GM19238 (cell line): ENCODE results near the gene OPCML.

Experiments
- DNase-seq: peaks from one replicate; pipeline ENCODE4 v3.0.0; 2011; ENCODE audit warnings: low spot score; ENCODE audit not compliant: insufficient read length

The OPCML gene

GRCh38 chr11:132691848-132692550 lies 840.3 kb downstream of the OPCML start:
- DNase-seq, result no peak

GRCh38 chr11:132686886-132687285 lies 845.4 kb downstream of the OPCML start:
- no peak for DNase-seq

- DNase-seq, result no peak
Measured at GRCh38 chr11:132685174-132685611, 847.1 kb downstream of the OPCML start.

DNA sequence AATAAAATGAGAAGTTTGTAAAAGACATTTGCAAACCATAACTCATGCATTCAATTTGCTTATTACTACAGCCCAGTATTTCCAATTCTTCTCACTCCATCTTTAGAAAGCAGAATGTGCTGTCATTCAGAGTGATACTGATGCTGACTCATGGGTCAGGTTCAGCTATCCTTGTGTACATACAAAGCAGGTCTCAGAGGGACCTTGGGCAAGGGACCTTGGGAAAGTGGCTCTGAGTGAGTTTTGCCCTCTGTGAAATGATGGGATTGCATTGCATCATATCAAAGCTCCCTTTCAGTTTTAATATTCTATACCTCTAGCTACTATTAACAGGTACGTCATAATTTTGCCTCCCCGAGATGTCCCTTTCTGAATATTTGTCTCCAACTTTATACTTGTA lies 848.7 kb downstream of the OPCML start:
- no peak for DNase-seq

GRCh38 chr11:132681971-132682370 lies 850.3 kb downstream of the OPCML start:
- no peak for DNase-seq

DNA sequence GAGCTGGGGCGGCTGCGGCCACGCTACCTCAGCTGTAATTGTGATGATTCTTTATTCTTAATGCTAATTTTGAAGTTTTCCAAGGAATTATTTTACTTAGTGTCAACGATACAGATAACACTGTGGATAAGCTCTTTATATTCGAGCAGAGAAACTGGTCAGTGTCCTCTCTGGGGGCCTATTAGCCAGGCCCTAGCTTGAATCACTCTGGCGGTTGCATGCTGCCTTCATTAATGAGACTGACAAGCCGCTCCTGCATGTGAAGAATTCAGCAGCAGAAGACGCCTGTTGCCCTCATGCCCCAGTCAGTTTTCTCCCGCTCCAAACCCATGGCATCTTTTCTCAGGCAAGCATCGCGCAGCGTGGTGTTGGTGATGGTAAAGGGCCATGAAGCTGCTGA lies 851.7 kb downstream of the OPCML start:
- DNase-seq, result no peak

- no peak for DNase-seq
Measured at GRCh38 chr11:132674151-132674550, 858.1 kb downstream of the OPCML start.

GRCh38 chr11:132671851-132672370 lies 860.4 kb downstream of the OPCML start:
- no peak for DNase-seq

DNA sequence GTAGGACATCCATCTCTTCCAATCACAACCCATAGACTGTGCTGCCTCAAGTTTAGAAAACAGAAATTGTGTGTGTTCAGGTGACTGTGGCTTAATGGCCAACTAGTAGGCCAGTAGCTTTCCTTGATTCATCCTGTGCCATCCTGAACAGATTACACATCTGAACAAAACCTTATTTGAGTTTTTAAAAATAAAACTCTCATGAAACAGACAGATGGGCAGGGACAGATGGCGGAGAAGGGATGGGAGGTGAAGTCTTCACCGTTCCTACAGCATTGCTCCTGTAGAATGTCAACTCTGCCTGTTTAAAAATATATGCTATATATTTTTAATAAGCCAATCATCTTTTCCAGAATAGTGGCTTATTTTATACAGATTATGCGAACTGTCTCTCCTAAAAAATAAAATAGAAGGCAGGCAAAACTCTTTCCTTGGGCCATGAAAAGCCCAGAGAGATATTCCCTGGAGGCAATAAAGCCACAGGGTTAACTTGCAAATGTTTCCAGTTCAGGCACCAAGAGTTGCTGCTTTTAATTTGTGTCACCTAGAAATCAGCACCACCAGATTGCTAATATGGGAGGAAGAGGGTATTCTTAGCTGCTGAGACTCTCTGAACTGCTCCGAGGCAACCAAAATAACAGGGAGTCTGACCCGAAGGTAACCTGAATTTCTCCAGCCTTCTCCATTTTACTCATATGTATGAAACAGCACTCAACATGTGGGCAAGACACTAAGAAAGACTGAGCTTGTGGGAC lies 861.2 kb downstream of the OPCML start:
- DNase-seq, result no peak

GRCh38 chr11:132669949-132670348 lies 862.4 kb downstream of the OPCML start:
- no peak for DNase-seq

GRCh38 chr11:132665205-132665604 lies 867.1 kb downstream of the OPCML start:
- DNase-seq, result no peak

- no peak for DNase-seq
Measured at GRCh38 chr11:132658696-132659095, 873.6 kb downstream of the OPCML start.

DNA sequence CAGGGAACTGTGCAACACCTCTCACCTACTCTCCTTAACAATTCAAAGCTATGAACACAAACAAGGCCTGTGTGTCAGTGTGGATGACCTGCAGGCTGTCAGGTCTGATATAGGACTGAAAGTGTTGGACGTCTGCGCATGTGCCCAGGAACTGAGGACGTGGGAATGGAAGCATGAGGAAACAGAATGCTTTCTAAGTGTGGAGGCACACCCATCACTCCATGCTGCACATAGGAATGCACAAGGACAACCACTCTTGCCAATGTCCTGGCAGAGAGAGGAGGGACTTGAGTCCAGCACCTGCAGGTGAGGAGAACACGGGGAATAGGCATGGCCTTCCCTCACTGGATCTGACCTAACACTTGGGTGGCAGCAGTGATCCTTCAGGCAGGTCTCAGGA lies 874.3 kb downstream of the OPCML start:
- DNase-seq, result no peak

DNA sequence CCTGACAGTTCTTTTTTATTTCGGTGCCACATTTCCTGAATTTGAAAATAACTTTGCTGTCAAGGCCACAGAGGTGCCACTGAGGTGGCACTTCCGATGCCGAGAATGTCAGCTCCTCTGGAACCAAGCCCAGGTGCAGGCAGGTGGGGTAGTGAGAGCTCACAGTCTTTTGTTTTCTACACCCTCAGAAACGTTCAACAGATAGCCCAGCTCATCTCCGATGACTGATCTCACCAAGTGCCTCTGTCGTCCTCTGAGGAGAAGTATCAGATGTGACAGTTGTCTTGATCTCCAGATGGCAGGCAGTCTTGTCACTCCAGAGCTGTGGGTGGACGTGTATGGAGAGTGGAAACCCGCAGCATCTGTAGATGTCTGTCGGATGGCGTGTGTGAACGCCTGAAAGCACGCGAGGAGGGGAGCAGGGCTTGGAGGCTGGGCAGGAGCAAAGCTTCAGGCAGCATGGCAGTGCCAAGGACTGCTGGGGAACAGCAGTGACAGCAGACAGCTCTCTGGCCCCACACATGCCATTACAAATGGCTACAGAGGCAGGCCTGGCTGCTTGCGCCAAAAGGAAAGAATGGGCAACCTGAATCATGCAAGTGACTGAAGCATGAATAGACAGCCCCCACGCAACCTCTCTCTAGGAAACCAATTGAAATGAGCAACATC lies 877.0 kb downstream of the OPCML start:
- no peak for DNase-seq

DNA sequence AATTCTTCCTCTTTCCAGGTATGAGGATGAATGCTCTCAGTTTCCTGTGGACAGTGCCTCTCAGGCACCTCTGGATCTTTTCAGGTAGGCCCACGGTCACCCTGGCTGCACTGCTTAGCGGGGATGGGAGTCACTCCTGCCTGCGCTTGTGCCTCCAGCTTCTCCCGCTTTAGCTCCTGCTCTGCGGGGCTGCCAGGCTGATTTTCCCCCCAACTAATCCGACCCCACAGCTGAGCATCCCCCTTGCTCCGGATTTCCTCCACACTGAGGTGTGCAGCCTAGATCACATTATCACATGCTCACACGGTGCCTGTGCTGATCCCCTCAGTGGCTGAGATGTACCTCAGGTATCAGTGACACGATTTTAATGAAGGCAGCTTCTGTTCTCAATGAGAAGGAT lies 879.1 kb downstream of the OPCML start:
- DNase-seq, result no peak

DNA sequence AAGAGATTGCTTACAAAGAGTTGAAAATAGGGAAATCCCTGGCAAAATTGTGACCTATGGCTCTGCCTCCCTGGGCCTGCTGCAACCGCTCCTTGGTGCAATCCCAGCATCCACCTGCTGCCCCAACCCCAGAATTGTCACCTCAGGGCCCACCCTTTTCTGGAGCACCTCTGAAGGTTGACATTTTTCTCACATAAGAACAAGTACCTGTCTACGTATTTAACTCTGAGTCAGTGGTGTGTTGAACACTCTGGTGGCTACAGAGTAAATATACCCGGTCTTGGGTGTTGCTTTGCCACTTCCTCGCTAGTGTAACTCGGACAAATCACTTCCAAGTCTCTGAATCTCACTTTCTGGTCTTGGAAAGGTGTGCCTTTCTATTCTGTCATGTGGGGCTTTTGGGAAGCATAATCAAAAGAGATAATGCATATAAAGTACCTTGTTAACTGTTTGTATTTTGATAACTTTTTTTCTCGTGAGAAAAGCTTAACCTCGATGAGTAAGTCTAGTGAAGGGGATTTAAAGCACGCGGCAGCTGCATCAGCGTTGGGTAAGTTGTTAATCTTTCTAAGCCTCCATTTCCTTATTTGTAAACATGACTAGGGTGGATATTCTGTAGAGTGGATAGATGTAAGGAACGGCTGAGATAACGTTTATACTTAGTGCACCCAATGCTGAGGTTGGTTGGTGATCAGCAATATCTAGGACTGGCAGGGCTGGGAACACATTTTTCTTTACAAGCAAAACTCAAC lies 881.2 kb downstream of the OPCML start:
- DNase-seq, result no peak

DNA sequence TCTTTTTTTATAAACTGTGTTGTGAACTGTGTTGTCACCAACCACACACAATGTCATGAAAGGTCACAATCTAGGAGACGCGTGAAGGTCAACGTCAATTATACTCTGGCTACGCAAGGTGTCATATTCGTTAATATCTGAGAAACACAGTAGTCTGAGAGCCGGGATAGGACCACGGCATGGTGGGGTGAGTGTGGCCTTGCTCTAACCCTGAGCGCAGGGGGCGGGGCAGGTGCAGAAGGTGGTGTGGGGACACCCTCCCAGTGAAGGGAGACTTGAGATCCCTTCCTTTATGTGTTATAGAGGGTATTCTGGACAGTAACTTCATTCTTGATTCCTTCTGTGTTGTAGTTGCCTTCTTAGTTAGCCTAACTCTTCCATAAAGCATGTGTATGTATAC lies 883.0 kb downstream of the OPCML start:
- DNase-seq, result no peak

- no peak for DNase-seq
Measured at GRCh38 chr11:132648851-132649250, 883.5 kb downstream of the OPCML start.

GRCh38 chr11:132646890-132647289 lies 885.4 kb downstream of the OPCML start:
- no peak for DNase-seq

- DNase-seq, result no peak
Measured at GRCh38 chr11:132644520-132645239, 887.6 kb downstream of the OPCML start.

DNA sequence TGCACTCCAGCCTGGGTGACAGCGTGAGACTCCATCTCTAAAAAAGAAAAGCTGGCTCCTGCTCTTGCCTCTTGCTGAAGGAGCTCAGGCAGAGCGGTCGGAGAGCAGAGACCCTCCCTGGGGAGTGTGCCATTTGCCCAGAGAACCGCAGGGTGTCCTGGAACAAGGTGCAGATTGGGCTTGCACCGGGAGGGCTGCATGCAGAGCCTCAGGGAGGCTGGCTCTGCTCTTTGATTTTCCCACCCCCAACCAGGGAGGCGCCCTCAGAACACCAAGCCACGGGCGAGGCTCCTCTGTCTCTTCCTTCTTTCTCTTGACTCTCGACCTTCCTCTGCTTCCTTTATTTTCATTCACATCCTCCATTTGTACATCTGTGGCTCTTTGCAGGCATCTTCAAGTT lies 889.1 kb downstream of the OPCML start:
- no peak for DNase-seq
